Coronary artery (tissue), 2 donors: ENCODE data around the gene EIF2S2.

Experiments
- DNase-seq: peaks from one replicate; pipeline ENCODE4 v3.0.0-alpha.2; 2017; ENCODE audit warnings: low spot score
- H3K27ac ChIP-seq, 2 donors: fragments of 200-600 bp; sonication (generic); one replicate each; pipeline ENCODE4 v1.5.1; 2016 to 2019
- H3K4me3 ChIP-seq: fragments of 200-600 bp; sonication (generic); 2 replicates; pipeline ENCODE4 v1.5.1; 2016; ENCODE audit warnings: mild to moderate bottlenecking, moderate library complexity
- TF ChIP-seq, protein P1 (sequence below): fragments of 200-600 bp; sonication (generic); IDR thresholded peaks from one replicate; pipeline ENCODE4 v1.5.1; 2019; ENCODE audit warnings: antibody characterized with exemption

The EIF2S2 gene

GRCh38 chr20:34076952-34077351 lies 35.1 kb downstream of the EIF2S2 start:
- no peak for DNase-seq
- TF ChIP-seq, protein P1, sequence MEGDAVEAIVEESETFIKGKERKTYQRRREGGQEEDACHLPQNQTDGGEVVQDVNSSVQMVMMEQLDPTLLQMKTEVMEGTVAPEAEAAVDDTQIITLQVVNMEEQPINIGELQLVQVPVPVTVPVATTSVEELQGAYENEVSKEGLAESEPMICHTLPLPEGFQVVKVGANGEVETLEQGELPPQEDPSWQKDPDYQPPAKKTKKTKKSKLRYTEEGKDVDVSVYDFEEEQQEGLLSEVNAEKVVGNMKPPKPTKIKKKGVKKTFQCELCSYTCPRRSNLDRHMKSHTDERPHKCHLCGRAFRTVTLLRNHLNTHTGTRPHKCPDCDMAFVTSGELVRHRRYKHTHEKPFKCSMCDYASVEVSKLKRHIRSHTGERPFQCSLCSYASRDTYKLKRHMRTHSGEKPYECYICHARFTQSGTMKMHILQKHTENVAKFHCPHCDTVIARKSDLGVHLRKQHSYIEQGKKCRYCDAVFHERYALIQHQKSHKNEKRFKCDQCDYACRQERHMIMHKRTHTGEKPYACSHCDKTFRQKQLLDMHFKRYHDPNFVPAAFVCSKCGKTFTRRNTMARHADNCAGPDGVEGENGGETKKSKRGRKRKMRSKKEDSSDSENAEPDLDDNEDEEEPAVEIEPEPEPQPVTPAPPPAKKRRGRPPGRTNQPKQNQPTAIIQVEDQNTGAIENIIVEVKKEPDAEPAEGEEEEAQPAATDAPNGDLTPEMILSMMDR: no peak
- Histone ChIP-seq H3K27ac (no peak overlapping the region), H3K4me3 (no peak overlapping the region)

GRCh38 chr20:34075647-34076046 lies 36.4 kb downstream of the EIF2S2 start:
- TF ChIP-seq, protein P1: no peak
- no peak for DNase-seq
- no peak overlapping the region for H3K4me3 ChIP-seq
- no peak overlapping the region for H3K27ac ChIP-seq

GRCh38 chr20:34074101-34074760 lies 37.8 kb downstream of the EIF2S2 start:
- Histone ChIP-seq H3K4me3 (no peak overlapping the region), H3K27ac (no peak overlapping the region)
- TF ChIP-seq, protein P1: no peak
- DNase-seq: no peak

GRCh38 chr20:34072778-34073177 lies 39.3 kb downstream of the EIF2S2 start:
- Histone ChIP-seq H3K4me3 (no peak overlapping the region), H3K27ac (no peak overlapping the region)
- DNase-seq: no peak
- TF ChIP-seq, protein P1: no peak

DNA sequence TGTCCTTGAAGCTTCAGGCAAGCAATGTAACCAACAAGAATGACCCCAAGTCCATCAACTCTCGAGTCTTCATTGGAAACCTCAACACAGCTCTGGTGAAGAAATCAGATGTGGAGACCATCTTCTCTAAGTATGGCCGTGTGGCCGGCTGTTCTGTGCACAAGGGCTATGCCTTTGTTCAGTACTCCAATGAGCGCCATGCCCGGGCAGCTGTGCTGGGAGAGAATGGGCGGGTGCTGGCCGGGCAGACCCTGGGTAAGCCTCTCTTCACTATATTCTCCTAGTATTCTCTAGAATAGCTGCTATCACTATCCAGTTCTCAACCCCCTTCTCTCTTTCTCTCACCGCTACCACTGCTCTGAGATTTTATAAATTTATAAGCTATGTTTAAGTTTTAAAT lies 40.0 kb downstream of the EIF2S2 start:
- no peak overlapping the region for H3K27ac ChIP-seq
- H3K4me3 ChIP-seq: no peak overlapping the region
- DNase-seq: no peak
- TF ChIP-seq, protein P1: no peak

GRCh38 chr20:34070859-34071258 lies 41.2 kb downstream of the EIF2S2 start:
- no peak overlapping the region for H3K27ac ChIP-seq

GRCh38 chr20:34070079-34070439 lies 42.0 kb downstream of the EIF2S2 start:
- H3K27ac ChIP-seq: no peak overlapping the region
- H3K4me3 ChIP-seq: no peak overlapping the region
- no peak for DNase-seq
- TF ChIP-seq, protein P1: peak; percentile 2

More at GRCh38 chr20:34070859-34071258, 41.2 kb downstream of the EIF2S2 start:
- DNase-seq: no peak
- no peak overlapping the region for H3K4me3 ChIP-seq
- TF ChIP-seq, protein P1: no peak
